HCT116 (cell line): Measurements from ENCODE around the gene PAPOLB. TPM values are rescaled to one million over a fixed set of nuclear protein-coding genes. Genes with fewer than 3 reads are reported as not detected.

ENCODE experiments used
- ATAC-seq: fragments of 200-7000 bp; cut with Tn5 transposase; 2 replicates; pipeline ENCODE4 v1.9.1; 2020; ENCODE audit warnings: mild to moderate bottlenecking, moderate library complexity
- BruUV-seq: library from RNA; stranded (reverse); fragments of 400-500 nt; replicated peaks from 2 replicates; lab custom pipeline; 2021; lab: Mats Ljungman, UMichigan
- CTCF ChIA-PET: fragments of 300-600 bp; sonication (Branson Sonifier 250); formaldehyde crosslinking; loops from one replicate; lab custom pipeline; 2021; ENCODE audit warnings: antibody characterized with exemption; lab: Charles Lee
- POLR2A ChIA-PET: fragments of 300-600, 350-600 bp; sonication (Branson Sonifier 250); formaldehyde crosslinking; loops from one replicate; lab custom pipeline; 2021; ENCODE audit warnings: antibody characterized with exemption; lab: Charles Lee
- RAD21 ChIA-PET, 2 experiments: fragments of 300-600 bp; sonication (Branson Sonifier 250); formaldehyde crosslinking; loops; one replicate each; lab custom pipeline; 2023; ENCODE audit warnings: low total read pairs in 2 of 2; ENCODE audit not compliant: uncharacterized antibody in 2 of 2, unreplicated experiment in 2 of 2, low non-redundant PET in 1 of 2; lab: Charles Lee
- DNase-seq: peaks from one replicate; pipeline ENCODE4 v3.0.0-alpha.2; 2010; ENCODE audit warnings: low read depth, low spot score
- H2AFZ ChIP-seq: fragments of 200-600 bp; shearing (Covaris generic), sonication (generic); 2 replicates; pipeline ENCODE4 v1.6.1; 2017; ENCODE audit warnings: low read depth, mixed run types, mixed read lengths, antibody characterized with exemption, low read length; ENCODE audit not compliant: poor library complexity, severe bottlenecking
- H3K27ac ChIP-seq: 2 replicates; pipeline ENCODE4 v1.5.1; 2012; ENCODE audit warnings: low read depth, low read length
- H3K27me3 ChIP-seq: fragments of 200-600 bp; sonication (generic); 2 replicates; pipeline ENCODE4 v1.6.1; 2016; ENCODE audit warnings: mixed run types, low read length, mixed read lengths; ENCODE audit not compliant: insufficient read depth
- H3K36me3 ChIP-seq, 2 experiments: fragments of 200-500 bp in 1 of 2; fragments of 200-600 bp in 1 of 2; sonication (Bioruptor generic) in 1 of 2; sonication (generic) in 1 of 2; 2 replicates each; pipeline versions ENCODE4 v1.5.1 to v1.6.1; 2014 to 2016; ENCODE audit warnings: low read length in 2 of 2, inconsistent platforms in 1 of 2, mixed read lengths in 1 of 2, mixed run types in 1 of 2; ENCODE audit not compliant: insufficient read depth in 2 of 2, control insufficient read depth in 1 of 2
- H3K4me1 ChIP-seq, 2 experiments: fragments of 200-600 bp in 1 of 2; sonication (generic) in 1 of 2; 2 replicates each; pipeline versions ENCODE4 v1.5.1 to v1.6.1; 2012 to 2017; ENCODE audit warnings: low read length in 2 of 2, inconsistent platforms in 1 of 2, mild to moderate bottlenecking in 1 of 2, mixed read lengths in 1 of 2, mixed run types in 1 of 2, moderate library complexity in 1 of 2; ENCODE audit not compliant: insufficient read depth in 2 of 2, control insufficient read depth in 1 of 2
- H3K4me2 ChIP-seq: fragments of 200-600 bp; sonication (generic); 2 replicates; pipeline ENCODE4 v1.6.1; 2017; ENCODE audit warnings: mixed run types, low read length, mixed read lengths
- H3K4me3 ChIP-seq, 2 experiments: fragments of 200-600 bp in 1 of 2; sonication (generic) in 1 of 2; replicated peaks in 1 of 2; 2 replicates each; pipeline ENCODE4 v1.5.1; 2011 to 2016; ENCODE audit warnings: low read length in 2 of 2, control low read depth in 1 of 2, low read depth in 1 of 2, mild to moderate bottlenecking in 1 of 2, mixed read lengths in 1 of 2, mixed run types in 1 of 2
- H3K79me2 ChIP-seq: fragments of 200-600 bp; sonication (generic); 2 replicates; pipeline ENCODE4 v1.6.1; 2017; ENCODE audit warnings: mild to moderate bottlenecking, mixed run types, low read length, moderate library complexity, mixed read lengths; ENCODE audit not compliant: insufficient read depth
- H3K9ac ChIP-seq: fragments of 200-600 bp; sonication (generic); 2 replicates; pipeline ENCODE4 v1.6.1; 2016; ENCODE audit warnings: low read length, mixed read lengths
- H3K9me2 ChIP-seq: fragments of 200-600 bp; sonication (generic), shearing (Covaris generic); 2 replicates; pipeline ENCODE4 v1.6.1; 2017; ENCODE audit warnings: mixed run types, mild to moderate bottlenecking, moderate library complexity; ENCODE audit not compliant: insufficient read depth
- H3K9me3 ChIP-seq, 2 experiments: fragments of 200-500 bp in 1 of 2; fragments of 200-600 bp in 1 of 2; sonication (Bioruptor generic) in 1 of 2; sonication (generic) in 1 of 2; 2 replicates each; pipeline ENCODE4 v1.6.1; 2014 to 2017; ENCODE audit warnings: low read length in 2 of 2, mixed read lengths in 2 of 2, inconsistent platforms in 1 of 2, low read depth in 1 of 2, mild to moderate bottlenecking in 1 of 2, mixed run types in 1 of 2, moderate library complexity in 1 of 2; ENCODE audit not compliant: control insufficient read depth in 1 of 2, insufficient read depth in 1 of 2
- H4K20me1 ChIP-seq: fragments of 200-600 bp; sonication (generic), shearing (Covaris generic); 2 replicates; pipeline ENCODE4 v1.6.1; 2017; ENCODE audit warnings: mixed run types, mild to moderate bottlenecking, moderate library complexity; ENCODE audit not compliant: insufficient read depth
- CEBPB ChIP-seq: IDR thresholded peaks from 2 replicates; pipeline ENCODE4 v1.6.1; 2012; ENCODE audit warnings: low read depth
- EGR1 ChIP-seq: IDR thresholded peaks from 2 replicates; pipeline ENCODE4 v1.6.1; 2012; ENCODE audit warnings: low read depth
- ELF1 ChIP-seq: IDR thresholded peaks from 2 replicates; pipeline ENCODE4 v1.6.1; 2012; ENCODE audit warnings: low read depth, borderline replicate concordance
- FOSL1 ChIP-seq: IDR thresholded peaks from 2 replicates; pipeline ENCODE4 v1.6.1; 2012; ENCODE audit warnings: low read depth
- MAX ChIP-seq: IDR thresholded peaks from 2 replicates; pipeline ENCODE4 v1.6.1; 2012
- POLR2AphosphoS5 ChIP-seq: IDR thresholded peaks from 2 replicates; pipeline ENCODE4 v1.6.1; 2011; ENCODE audit warnings: mild to moderate bottlenecking, low read depth, low read length, moderate library complexity
- RAD21 ChIP-seq: IDR thresholded peaks from 2 replicates; pipeline ENCODE4 v1.6.1; 2012; ENCODE audit warnings: low read depth, mild to moderate bottlenecking
- SIN3A ChIP-seq: IDR thresholded peaks from 2 replicates; pipeline ENCODE4 v1.6.1; 2012; ENCODE audit warnings: low read depth
- SP1 ChIP-seq: IDR thresholded peaks from 2 replicates; pipeline ENCODE4 v1.6.1; 2012; ENCODE audit warnings: low read depth
- TCF7L2 ChIP-seq: IDR thresholded peaks from 2 replicates; pipeline ENCODE4 v1.7.0; 2011; ENCODE audit warnings: borderline replicate concordance, inconsistent platforms; ENCODE audit not compliant: insufficient read depth, insufficient read length; ENCODE audit errors: extremely low read depth
- ZBTB33 ChIP-seq: IDR thresholded peaks from 2 replicates; pipeline ENCODE4 v1.6.1; 2011; ENCODE audit warnings: mild to moderate bottlenecking, low read length, moderate library complexity; ENCODE audit not compliant: insufficient replicate concordance; ENCODE audit errors: extremely low read depth
- intact Hi-C: fragments of 100-400 bp; cut with micrococcal nuclease; formaldehyde crosslinking; loops from 2 replicates; pipeline ENCODE4 v1.10.0; 2022
- total RNA-seq: library from RNA; stranded (reverse); gene quantifications from one replicate; pipeline ENCODE4 v1.2.1, GENCODE V29; 2021; ENCODE audit not compliant: unreplicated experiment
- TF ChIP-seq, protein P1 (sequence below): IDR thresholded peaks from 2 replicates; pipeline ENCODE4 v1.6.1; 2012; ENCODE audit warnings: low read depth

The PAPOLB gene
- total RNA-seq, 1 experiment from 2014 or later = 0.20 TPM

DNA sequence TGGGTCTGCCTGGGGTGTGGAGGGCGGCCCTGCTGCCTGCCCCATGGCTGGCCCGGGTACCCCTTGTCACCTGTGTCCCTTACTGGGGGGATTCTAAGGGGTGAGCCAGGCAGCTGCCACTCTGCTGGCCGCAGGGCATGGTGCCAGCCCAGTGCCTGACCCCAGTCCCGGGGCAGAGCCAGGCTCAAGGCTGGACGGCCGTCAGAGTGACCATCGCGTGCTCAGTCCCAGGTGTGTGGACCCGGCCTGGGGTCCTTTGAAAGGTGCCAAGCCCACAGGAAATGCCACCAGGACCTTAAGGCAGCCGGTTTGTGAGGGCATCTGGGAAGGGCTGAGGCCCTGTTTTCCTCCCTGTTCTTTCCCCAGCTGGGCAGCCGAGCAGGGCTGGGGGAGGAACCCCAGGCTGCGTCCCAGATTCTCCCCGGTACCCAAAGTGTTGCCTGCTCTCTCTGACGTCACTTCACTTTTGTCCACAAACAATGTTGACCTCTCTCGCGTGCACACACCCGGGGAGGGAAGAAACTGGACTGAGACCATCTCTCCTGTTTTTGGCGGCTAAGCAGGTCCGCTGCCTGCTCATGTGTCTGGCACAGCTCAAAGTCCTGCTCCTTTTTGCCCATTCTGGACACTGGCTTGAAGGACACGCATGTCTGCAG is 37.6 kb downstream of the PAPOLB start:
- RAD21 ChIA-PET = interaction anchor here in 1 of 2 experiments (0.6 kb wide), 1 partner anchor 48 kb away, joined by 5 read pairs; no protein-coding TSS in a partner anchor
- H3K27ac ChIP-seq = no peak overlapping the region
- CTCF ChIA-PET = no interaction called here
- TF ChIP-seq POLR2AphosphoS5 (no peak), FOSL1 (no peak), SIN3A (no peak), MAX (no peak), TCF7L2 (no peak), CEBPB (no peak), RAD21 (no peak), SP1 (no peak), EGR1 (no peak), ZBTB33 (no peak), ELF1 (no peak)
- TF ChIP-seq, protein P1, sequence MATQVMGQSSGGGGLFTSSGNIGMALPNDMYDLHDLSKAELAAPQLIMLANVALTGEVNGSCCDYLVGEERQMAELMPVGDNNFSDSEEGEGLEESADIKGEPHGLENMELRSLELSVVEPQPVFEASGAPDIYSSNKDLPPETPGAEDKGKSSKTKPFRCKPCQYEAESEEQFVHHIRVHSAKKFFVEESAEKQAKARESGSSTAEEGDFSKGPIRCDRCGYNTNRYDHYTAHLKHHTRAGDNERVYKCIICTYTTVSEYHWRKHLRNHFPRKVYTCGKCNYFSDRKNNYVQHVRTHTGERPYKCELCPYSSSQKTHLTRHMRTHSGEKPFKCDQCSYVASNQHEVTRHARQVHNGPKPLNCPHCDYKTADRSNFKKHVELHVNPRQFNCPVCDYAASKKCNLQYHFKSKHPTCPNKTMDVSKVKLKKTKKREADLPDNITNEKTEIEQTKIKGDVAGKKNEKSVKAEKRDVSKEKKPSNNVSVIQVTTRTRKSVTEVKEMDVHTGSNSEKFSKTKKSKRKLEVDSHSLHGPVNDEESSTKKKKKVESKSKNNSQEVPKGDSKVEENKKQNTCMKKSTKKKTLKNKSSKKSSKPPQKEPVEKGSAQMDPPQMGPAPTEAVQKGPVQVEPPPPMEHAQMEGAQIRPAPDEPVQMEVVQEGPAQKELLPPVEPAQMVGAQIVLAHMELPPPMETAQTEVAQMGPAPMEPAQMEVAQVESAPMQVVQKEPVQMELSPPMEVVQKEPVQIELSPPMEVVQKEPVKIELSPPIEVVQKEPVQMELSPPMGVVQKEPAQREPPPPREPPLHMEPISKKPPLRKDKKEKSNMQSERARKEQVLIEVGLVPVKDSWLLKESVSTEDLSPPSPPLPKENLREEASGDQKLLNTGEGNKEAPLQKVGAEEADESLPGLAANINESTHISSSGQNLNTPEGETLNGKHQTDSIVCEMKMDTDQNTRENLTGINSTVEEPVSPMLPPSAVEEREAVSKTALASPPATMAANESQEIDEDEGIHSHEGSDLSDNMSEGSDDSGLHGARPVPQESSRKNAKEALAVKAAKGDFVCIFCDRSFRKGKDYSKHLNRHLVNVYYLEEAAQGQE = no peak
- TF ChIP-seq, all 23 proteins: peak for 0
- no TSS peak for BruUV-seq
- Histone ChIP-seq H3K4me3 (no peak overlapping the region), H3K27me3 (no peaks in the 10 kb centered on the region), H3K36me3 (no peaks in the 10 kb centered on the region), H3K4me1 (no peaks in the 10 kb centered on the region), H3K9ac (no peak overlapping the region), H3K4me2 (no peak overlapping the region), H3K9me2 (no peaks in the 10 kb centered on the region), H4K20me1 (no peaks in the 10 kb centered on the region), H3K79me2 (no peaks in the 10 kb centered on the region), H3K9me3 (no peaks in the 10 kb centered on the region), H2AFZ (no peak overlapping the region)
- POLR2A ChIA-PET = no interaction called here
- DNase-seq (no peak), ATAC-seq (no peak)
- intact Hi-C loops = no loop called here
